ENCODE data around the gene C1orf53. TPM values are rescaled to one million over a fixed set of nuclear protein-coding genes. Genes with fewer than 3 reads are reported as not detected.
"Not testable (repeated sequence)": the region's sequence is repeated elsewhere in the genome, so short reads cannot be mapped to it uniquely, and the experiment has no call there.

The C1orf53 gene
- total RNA-seq, result 3.8 to 4.6 TPM (median 4.3 TPM) in 3 replicates

GRCh38 chr1:197902454-197903195, at the start of gene C1orf53:
Gene C1orf53 (plus strand): TSS chr1:197902630. CDS start chr1:197902650, 20 bp downstream.
- Mint-ChIP-seq H3K27ac (peak within 1 kb of the TSS; percentile 95), H3K36me3 (no peaks in the 10 kb centered on the region), H3K4me3 (peak within 1 kb of the TSS; percentile 85), H3K9me3 (no peaks in the 10 kb centered on the region), H3K4me1 (peaks cover 20% of the 10 kb centered on the region), H3K27me3 (ENCODE audit: low read depth) (peaks cover 52% of the 10 kb centered on the region)
- no peak for TF ChIP-seq CTCF (IDR thresholded peaks at IDR 0.05; ENCODE audit: unreplicated experiment)
- DNase-seq (ENCODE audit: low spot score in 2 of 2, unreplicated experiment in 2 of 2), result peak; percentile 76 to 90

GRCh38 chr1:197855751-197856150, 46.7 kb upstream of the C1orf53 start:
- not testable (repeated sequence) for H3K36me3 Mint-ChIP-seq; H3K9me3 Mint-ChIP-seq; H3K27me3 Mint-ChIP-seq (ENCODE audit: low read depth); DNase-seq (ENCODE audit: low spot score in 2 of 2, unreplicated experiment in 2 of 2); H3K27ac Mint-ChIP-seq; H3K4me1 Mint-ChIP-seq; H3K4me3 Mint-ChIP-seq

GRCh38 chr1:197857477-197857876, 45.0 kb upstream of the C1orf53 start:
- TF ChIP-seq CTCF (IDR thresholded peaks at IDR 0.05; ENCODE audit: unreplicated experiment), result no peak
- Mint-ChIP-seq H3K4me1 (peaks cover 5% of the 10 kb centered on the region), H3K9me3 (peaks cover 4% of the 10 kb centered on the region), H3K36me3 (no peaks in the 10 kb centered on the region), H3K27ac (no peak overlapping the region), H3K27me3 (ENCODE audit: low read depth) (no peaks in the 10 kb centered on the region), H3K4me3 (no peak overlapping the region)
- no peak for DNase-seq (ENCODE audit: low spot score in 2 of 2, unreplicated experiment in 2 of 2)

- no peak overlapping the region for H3K4me3 Mint-ChIP-seq
- H3K27ac Mint-ChIP-seq, result no peak overlapping the region
- DNase-seq (ENCODE audit: low spot score in 2 of 2, unreplicated experiment in 2 of 2), result no peak
- H3K4me1 Mint-ChIP-seq, result peaks cover 17% of the 10 kb centered on the region
- TF ChIP-seq CTCF (IDR thresholded peaks at IDR 0.05; ENCODE audit: unreplicated experiment), result no peak
- no peaks in the 10 kb centered on the region for H3K27me3 Mint-ChIP-seq (ENCODE audit: low read depth)
- peaks cover 4% of the 10 kb centered on the region for H3K9me3 Mint-ChIP-seq
- no peaks in the 10 kb centered on the region for H3K36me3 Mint-ChIP-seq
These were observed 43.4 kb upstream of the C1orf53 start for GRCh38 chr1:197859024-197859423.

- no peak for TF ChIP-seq CTCF (IDR thresholded peaks at IDR 0.05; ENCODE audit: unreplicated experiment)
- DNase-seq (ENCODE audit: low spot score in 2 of 2, unreplicated experiment in 2 of 2), result no peak
- Mint-ChIP-seq H3K4me1 (peaks cover 20% of the 10 kb centered on the region), H3K27me3 (ENCODE audit: low read depth) (no peaks in the 10 kb centered on the region), H3K36me3 (no peaks in the 10 kb centered on the region), H3K27ac (peak overlapping the region; percentile 5), H3K4me3 (no peak overlapping the region), H3K9me3 (peaks cover 8% of the 10 kb centered on the region)
These were observed 40.2 kb upstream of the C1orf53 start for GRCh38 chr1:197862221-197862620.

- Mint-ChIP-seq H3K4me1 (peaks cover 20% of the 10 kb centered on the region), H3K27me3 (ENCODE audit: low read depth) (no peaks in the 10 kb centered on the region), H3K27ac (peak overlapping the region; percentile 14), H3K36me3 (no peaks in the 10 kb centered on the region), H3K9me3 (peaks cover 8% of the 10 kb centered on the region), H3K4me3 (no peak overlapping the region)
- no peak for TF ChIP-seq CTCF (IDR thresholded peaks at IDR 0.05; ENCODE audit: unreplicated experiment)
- DNase-seq (ENCODE audit: low spot score in 2 of 2, unreplicated experiment in 2 of 2), result no peak
These were observed 39.8 kb upstream of the C1orf53 start for GRCh38 chr1:197862671-197863070.
